IPS DF 4.7 (cell line): ENCODE data around the gene B4GALNT2.

Source experiments
- DNase-seq: peaks from one replicate; pipeline ENCODE4 v3.0.0-alpha.2; 2013; ENCODE audit warnings: low spot score; ENCODE audit errors: extremely low read depth

B4GALNT2 gene

DNA sequence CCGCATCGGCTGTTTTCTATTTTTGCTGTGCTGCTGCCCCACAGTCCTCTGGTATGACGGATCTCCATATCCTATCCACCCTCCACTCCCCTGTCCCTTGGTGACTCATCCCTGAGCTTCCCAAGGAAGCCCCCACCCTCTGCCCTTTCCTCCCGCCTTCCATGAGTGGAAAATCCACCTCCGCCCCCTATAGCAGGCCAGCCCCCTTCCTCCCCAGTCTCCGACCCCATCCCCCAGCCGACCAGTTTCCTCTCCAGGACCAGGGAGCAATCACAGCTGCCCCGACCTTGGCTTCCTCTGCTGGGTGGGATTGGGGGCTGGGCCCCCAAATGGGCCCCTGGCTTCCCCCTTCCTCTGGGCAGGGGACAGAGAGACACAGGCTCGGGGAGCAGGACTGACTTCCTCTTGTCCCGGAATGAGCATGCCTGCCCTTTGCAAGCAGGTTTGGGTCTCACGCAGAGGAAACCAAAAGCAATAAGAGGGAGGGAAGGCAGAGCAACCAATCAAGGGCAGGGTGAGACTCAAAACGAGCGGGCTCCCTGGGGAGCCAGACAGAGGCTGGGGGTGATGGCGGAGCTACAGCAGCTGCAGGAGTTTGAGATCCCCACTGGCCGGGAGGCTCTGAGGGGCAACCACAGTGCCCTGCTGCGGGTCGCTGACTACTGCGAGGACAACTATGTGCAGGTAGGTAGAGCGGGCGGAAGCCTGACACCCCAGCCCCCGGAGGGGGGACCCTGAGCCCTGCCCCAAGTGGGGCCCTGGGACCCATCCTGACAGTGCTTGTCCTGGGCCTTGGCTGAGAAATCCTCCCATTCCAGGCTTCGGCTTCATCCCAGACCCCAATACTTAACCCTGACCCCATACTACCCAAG lies 77.8 kb downstream of the B4GALNT2 start, which contains the start of the genes ABI3 and GNGT2:
Gene ABI3 (plus strand): TSS at position 550 of the 872 bp plus-strand sequence. CDS start 18 bp downstream, at position 568.
Gene GNGT2 (minus strand): TSS at position 417 of the 872 bp plus-strand sequence. CDS start 3,152 bp downstream, outside the sequence.
- DNase-seq: no peak

DNA sequence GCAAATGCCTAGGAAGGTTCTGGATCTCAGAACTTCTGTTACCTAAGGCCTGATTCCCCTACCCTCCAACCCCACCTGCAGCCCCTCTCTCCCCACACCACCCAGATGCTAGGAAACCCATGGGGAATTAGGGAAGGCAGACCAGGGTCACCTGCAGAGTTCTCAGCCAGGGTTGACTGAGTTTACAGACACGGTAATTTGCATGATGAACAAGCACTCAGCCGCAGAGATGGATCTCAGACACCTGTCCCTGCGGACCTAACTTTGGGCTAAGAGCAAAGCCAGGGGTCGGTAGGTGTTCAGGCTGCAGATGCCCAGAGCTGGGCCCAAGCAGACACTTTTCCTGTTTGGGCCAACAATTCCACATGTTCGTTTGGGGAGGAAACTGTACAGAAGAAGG lies 80.8 kb downstream of the B4GALNT2 start:
- DNase-seq: no peak

DNA sequence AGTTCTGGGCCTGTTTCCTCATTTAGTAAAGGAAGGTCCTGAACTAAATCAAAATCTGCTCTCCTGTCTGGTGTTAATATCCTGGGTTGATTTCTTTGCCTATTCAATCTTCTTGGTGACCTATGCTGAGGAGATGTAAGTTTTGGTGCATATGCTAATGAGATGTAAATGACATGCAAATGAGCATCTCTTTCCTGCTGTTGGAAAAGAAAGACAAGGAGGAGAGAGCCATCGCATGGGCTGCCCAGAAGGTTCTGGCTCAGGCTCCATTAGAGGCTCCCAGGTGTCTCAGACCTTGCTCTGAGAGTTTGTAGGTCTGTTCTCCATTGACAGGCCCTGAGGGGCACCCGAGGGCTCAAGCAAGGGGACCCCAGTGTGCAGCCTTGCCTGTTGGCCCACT lies 81.3 kb downstream of the B4GALNT2 start:
- no peak for DNase-seq

- DNase-seq: no peak
Observed at GRCh38 chr17:49214676-49215360, 82.2 kb downstream of the B4GALNT2 start.

- no peak for DNase-seq
Observed at GRCh38 chr17:49216482-49216881, 83.9 kb downstream of the B4GALNT2 start.

DNA sequence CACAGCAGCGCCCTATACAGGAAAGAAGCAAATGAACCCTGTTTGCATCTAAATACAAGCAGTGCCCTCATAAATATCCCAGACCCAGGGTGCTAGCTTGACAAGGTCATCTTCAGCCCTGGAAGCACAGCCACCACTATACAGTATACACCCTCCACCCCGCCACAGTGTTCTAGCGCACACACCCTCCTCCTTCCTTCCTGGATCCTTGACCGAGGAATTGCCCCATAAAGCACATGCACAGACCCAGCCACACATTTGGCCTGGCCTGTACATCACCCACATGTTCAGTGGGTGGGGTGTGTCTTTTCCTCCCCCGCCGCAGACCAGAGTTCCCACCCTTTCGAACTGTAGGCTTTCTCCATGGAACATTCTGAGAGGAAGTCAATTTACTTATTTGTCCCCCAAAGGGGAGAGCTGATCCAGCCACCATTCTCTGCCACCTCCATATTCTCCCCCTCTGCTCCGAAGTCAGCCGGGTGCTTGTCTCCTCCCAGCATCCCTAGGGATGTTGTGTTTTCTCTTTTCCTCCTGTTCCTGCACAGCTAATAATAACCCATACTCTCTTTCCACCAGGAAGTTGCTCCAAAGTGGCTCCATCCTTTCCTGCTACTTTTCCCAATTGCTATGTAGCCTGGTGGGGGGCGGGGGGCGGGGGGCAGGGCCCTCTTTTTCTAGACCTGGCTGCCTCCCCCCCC lies 84.5 kb downstream of the B4GALNT2 start:
- DNase-seq: no peak

- DNase-seq: no peak
Observed at GRCh38 chr17:49217651-49218413, 85.3 kb downstream of the B4GALNT2 start.

- DNase-seq: no peak
Observed at GRCh38 chr17:49218941-49219913, 86.7 kb downstream of the B4GALNT2 start.

- no peak for DNase-seq
Observed at GRCh38 chr17:49219987-49220386, 87.4 kb downstream of the B4GALNT2 start.

GRCh38 chr17:49223168-49223516 lies 90.6 kb downstream of the B4GALNT2 start:
- DNase-seq: no peak

DNA sequence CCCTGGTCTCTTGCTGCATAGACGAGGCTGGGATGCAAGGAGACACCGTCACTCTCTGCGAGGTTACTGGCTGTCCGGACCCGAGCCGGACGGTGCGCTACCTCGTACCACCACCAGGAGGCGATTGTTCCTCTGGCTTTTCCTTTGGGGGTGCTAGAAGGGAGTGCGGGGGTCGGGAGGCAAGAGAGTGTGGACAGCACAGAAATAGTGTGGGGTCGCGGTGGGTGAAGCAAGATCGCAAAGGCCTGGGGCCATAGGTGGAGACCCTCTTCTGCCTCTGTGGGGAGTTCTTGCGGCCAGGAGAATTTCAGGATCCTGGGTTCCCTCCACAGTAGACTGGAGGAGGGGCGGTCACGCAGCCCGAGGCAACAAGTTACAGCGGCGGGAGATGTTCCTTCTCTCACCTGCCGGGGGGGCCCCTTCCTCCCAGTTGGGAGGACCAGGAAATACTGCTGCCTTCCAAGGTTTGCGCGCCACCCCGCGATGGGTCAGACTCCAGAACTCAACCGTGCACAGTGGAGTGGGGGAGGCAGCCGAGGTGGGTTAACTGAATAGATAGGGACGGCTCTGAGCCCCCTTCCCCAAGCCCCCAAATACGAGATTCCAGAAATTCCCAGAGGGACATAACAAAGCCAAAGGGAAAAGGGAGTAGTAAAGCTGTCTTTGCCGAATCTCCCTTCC lies 91.1 kb downstream of the B4GALNT2 start:
- no peak for DNase-seq

DNA sequence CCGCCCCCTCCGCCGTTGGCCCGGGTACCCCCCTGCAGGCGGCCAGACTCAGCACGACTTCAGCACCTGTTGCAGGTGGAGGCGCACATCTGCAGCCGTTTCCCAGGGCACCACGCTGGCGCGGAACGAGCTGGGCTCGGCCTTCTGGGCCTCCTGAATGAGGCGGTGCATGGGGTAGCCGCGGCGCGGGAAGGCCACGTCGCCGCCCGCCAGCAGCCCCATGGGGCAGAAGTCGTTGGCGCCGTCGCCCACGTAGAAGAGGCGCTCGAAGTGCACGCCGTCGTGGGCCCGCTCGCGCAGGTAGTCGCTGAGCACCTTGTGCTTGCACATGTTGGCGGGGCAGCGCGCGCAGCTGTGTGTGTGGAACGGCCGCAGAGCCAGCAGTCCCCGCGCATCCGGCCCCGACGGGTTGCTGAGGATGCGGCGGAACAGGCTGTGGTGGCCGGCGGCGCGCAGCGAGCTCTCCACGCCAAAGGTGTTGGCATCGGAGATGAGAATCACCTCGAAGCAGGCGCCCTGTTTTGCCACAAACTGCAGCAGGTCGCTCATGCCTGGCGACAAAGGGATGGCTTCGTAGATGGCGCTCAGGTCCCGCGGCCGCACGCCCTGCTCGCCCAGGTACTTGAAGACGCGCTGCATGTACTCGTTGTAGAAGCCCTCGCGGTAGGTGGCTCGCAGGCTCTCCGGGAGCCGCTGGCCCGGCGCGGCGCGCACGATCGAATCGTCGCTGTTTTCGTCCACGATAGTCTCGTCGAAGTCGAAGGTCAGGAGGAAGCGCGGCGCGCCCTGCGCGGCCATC lies 91.8 kb downstream of the B4GALNT2 start:
- DNase-seq: no peak

DNA sequence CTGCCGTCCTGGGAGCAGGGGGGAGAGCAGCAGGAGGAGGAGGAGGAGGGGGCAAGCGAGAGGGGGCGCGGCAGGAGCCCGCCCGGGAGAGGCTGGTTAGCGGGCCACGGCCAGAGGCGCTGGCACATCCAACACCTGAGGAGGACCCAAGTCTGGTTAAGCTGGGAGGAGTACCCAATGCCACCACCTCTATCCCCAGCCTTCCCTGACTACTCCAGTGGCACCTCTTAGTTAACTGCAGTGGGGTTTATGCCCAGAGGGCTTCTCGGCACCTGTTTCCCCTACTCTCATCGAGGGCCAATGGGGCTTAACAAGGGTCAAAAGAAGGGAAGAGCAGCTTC lies 92.4 kb downstream of the B4GALNT2 start:
- DNase-seq: no peak

DNA sequence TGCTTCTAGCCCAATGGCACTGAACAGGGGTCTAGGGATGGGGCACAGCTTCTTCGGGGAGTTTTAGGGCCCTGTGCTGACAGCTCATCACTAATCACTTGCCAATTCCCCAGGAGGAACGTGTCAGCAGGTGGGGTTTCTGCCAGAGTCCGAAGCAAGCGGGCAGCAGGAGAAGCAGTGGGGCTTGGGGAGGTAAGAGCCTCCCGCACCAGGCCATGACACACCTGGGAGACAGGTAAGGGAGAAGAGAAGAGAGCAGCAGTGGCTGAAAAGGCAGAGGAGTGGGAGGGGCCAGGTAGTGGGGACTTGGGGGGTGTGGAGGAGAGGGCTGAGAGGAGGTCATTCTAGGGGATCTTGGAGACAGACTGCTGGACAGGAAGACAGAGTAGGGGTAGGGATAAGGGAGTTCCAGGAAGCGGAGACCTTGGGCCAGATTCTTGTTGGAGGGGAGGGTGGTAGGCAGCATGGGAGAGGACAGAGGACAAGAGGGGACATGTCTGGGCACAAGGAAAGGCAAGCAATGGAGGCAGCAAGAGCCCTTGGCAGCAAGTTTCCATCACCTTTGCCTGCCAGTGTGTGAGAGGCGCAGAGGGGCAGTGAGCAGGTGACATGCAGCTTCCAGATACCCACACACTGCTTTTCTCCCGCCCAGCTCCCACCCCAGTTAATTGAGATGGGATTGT lies 93.1 kb downstream of the B4GALNT2 start:
- no peak for DNase-seq
